ENCODE measurements around the gene LTBP1. TPM values are rescaled to one million over a fixed set of nuclear protein-coding genes. Genes with fewer than 3 reads are reported as not detected.

LTBP1 gene
- total and polyA plus RNA-seq, 4 donors = 5.8 to 57.6 (median 10.2) TPM

DNA sequence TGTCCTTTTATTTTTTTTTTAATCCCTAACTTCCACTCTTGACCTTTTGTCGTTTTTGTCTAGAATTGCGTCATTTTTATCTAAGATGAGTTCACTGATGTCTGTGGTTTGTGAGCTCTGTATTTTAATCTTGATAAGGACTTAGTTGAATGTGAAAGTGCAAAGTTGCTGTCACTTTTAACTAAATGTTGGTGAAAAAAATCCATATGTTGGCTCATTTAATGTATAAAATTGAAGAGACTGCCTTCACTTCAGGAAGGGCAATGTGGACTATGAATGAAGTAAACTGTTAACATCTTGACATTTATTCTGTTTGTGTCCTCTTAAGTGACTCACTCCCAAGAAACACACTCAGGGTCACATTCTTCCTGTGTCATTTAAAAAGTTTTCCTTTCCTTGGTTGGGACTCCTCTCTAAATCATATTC, 273.1 kb downstream of the LTBP1 start:
- Histone ChIP-seq H3K4me3 (ENCODE audit: low read depth in 1 of 3, low read length in 3 of 3) (no peak overlapping the region), H3K9ac (ENCODE audit: low read depth in 1 of 2, low read length in 2 of 2) (no peak overlapping the region), H3K4me1 (ENCODE audit: control insufficient read depth in 4 of 4, insufficient read depth in 4 of 4, low read length in 3 of 4) (peaks cover 0 to 10% (median 3%) of the 10 kb centered on the region in 4 donors), H3K36me3 (ENCODE audit: control insufficient read depth in 4 of 4, insufficient read depth in 3 of 4, low read depth in 1 of 4, low read length in 3 of 4) (peaks cover 0 to 7% (median 0%) of the 10 kb centered on the region in 4 donors), H3K27me3 (ENCODE audit: control insufficient read depth in 4 of 4, insufficient read depth in 4 of 4, low read length in 3 of 4) (no peaks in the 10 kb centered on the region), H3K9me3 (ENCODE audit: control insufficient read depth in 4 of 4, low read length in 3 of 4) (no peaks in the 10 kb centered on the region), H3K27ac (ENCODE audit: low read depth in 1 of 2, low read length in 2 of 2) (no peak overlapping the region)
- TF ChIP-seq, protein P1, sequence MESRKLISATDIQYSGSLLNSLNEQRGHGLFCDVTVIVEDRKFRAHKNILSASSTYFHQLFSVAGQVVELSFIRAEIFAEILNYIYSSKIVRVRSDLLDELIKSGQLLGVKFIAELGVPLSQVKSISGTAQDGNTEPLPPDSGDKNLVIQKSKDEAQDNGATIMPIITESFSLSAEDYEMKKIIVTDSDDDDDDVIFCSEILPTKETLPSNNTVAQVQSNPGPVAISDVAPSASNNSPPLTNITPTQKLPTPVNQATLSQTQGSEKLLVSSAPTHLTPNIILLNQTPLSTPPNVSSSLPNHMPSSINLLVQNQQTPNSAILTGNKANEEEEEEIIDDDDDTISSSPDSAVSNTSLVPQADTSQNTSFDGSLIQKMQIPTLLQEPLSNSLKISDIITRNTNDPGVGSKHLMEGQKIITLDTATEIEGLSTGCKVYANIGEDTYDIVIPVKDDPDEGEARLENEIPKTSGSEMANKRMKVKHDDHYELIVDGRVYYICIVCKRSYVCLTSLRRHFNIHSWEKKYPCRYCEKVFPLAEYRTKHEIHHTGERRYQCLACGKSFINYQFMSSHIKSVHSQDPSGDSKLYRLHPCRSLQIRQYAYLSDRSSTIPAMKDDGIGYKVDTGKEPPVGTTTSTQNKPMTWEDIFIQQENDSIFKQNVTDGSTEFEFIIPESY (IDR thresholded peaks at IDR 0.05) = no peak
- TF ChIP-seq, protein P2, sequence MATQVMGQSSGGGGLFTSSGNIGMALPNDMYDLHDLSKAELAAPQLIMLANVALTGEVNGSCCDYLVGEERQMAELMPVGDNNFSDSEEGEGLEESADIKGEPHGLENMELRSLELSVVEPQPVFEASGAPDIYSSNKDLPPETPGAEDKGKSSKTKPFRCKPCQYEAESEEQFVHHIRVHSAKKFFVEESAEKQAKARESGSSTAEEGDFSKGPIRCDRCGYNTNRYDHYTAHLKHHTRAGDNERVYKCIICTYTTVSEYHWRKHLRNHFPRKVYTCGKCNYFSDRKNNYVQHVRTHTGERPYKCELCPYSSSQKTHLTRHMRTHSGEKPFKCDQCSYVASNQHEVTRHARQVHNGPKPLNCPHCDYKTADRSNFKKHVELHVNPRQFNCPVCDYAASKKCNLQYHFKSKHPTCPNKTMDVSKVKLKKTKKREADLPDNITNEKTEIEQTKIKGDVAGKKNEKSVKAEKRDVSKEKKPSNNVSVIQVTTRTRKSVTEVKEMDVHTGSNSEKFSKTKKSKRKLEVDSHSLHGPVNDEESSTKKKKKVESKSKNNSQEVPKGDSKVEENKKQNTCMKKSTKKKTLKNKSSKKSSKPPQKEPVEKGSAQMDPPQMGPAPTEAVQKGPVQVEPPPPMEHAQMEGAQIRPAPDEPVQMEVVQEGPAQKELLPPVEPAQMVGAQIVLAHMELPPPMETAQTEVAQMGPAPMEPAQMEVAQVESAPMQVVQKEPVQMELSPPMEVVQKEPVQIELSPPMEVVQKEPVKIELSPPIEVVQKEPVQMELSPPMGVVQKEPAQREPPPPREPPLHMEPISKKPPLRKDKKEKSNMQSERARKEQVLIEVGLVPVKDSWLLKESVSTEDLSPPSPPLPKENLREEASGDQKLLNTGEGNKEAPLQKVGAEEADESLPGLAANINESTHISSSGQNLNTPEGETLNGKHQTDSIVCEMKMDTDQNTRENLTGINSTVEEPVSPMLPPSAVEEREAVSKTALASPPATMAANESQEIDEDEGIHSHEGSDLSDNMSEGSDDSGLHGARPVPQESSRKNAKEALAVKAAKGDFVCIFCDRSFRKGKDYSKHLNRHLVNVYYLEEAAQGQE (IDR thresholded peaks at IDR 0.05) = no peak
- peak in 1 of 2 donors; percentile 29 for TF ChIP-seq HNF4A (conservative IDR thresholded peaks at IDR 0.05)
- peak in 1 of 2 donors; percentile 31 for TF ChIP-seq JUND (IDR thresholded peaks at IDR 0.05)
- TF ChIP-seq NR2F2 (IDR thresholded peaks at IDR 0.05) = peak; percentile 43
- TF ChIP-seq RAD21 (IDR thresholded peaks at IDR 0.05) = peak in 1 of 2 donors; percentile 7
- TF ChIP-seq, protein P3, sequence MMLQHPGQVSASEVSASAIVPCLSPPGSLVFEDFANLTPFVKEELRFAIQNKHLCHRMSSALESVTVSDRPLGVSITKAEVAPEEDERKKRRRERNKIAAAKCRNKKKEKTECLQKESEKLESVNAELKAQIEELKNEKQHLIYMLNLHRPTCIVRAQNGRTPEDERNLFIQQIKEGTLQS (IDR thresholded peaks at IDR 0.05) = peak; percentile 20
- TF ChIP-seq RXRA (IDR thresholded peaks at IDR 0.05) = peak in 1 of 2 donors; percentile 27
- WGBS = 18% methylated on average over 2 of the region's 2 CpGs
- DNase-seq (ENCODE audit: low spot score) = no peak

DNA sequence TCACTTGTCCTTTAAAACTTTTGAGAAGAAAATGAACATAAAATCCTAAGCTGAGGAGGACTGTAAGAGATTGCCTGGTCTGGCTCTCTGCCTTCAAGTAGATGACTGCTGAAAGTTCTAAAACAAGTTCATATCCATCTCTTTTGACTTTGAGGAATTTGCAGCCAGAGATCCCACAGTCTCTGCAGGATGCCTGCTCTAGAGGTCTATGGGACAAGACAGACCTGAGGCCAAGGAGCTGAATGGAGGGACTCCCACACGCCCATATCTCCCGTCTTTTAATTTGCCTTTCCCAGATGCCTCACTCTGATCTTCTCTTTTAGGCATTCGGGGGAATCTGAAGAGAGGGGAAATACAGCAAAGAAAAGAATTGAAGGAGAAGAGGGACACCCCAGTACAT, 273.8 kb downstream of the LTBP1 start:
- H3K36me3 ChIP-seq (ENCODE audit: control insufficient read depth in 4 of 4, insufficient read depth in 3 of 4, low read depth in 1 of 4, low read length in 3 of 4) = peaks cover 0 to 7% (median 0%) of the 10 kb centered on the region in 4 donors
- H3K4me3 ChIP-seq (ENCODE audit: low read depth in 1 of 3, low read length in 3 of 3) = no peak overlapping the region
- H3K27ac ChIP-seq (ENCODE audit: low read depth in 1 of 2, low read length in 2 of 2) = no peak overlapping the region
- H3K4me1 ChIP-seq (ENCODE audit: control insufficient read depth in 4 of 4, insufficient read depth in 4 of 4, low read length in 3 of 4) = peaks cover 0 to 10% (median 3%) of the 10 kb centered on the region in 4 donors
- 89% methylated on average over 3 of the region's 3 CpGs for WGBS
- H3K9ac ChIP-seq (ENCODE audit: low read depth in 1 of 2, low read length in 2 of 2) = no peak overlapping the region
- no peaks in the 10 kb centered on the region for H3K27me3 ChIP-seq (ENCODE audit: control insufficient read depth in 4 of 4, insufficient read depth in 4 of 4, low read length in 3 of 4)
- DNase-seq (ENCODE audit: low spot score) = no peak
- H3K9me3 ChIP-seq (ENCODE audit: control insufficient read depth in 4 of 4, low read length in 3 of 4) = no peaks in the 10 kb centered on the region
- TF ChIP-seq SP1 (IDR thresholded peaks at IDR 0.05) = no peak
- no peak for TF ChIP-seq JUND (IDR thresholded peaks at IDR 0.05)
- TF ChIP-seq YY1 (IDR thresholded peaks at IDR 0.05) = no peak
- TF ChIP-seq FOXA2 (IDR thresholded peaks at IDR 0.05) = no peak
- no peak for TF ChIP-seq GABPA (IDR thresholded peaks at IDR 0.05 in 1 of 2, conservative IDR thresholded peaks at IDR 0.05 in 1 of 2)
- TF ChIP-seq, protein P4, sequence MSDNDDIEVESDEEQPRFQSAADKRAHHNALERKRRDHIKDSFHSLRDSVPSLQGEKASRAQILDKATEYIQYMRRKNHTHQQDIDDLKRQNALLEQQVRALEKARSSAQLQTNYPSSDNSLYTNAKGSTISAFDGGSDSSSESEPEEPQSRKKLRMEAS (IDR thresholded peaks at IDR 0.05) = no peak
- TF ChIP-seq FOXA1 (IDR thresholded peaks at IDR 0.05) = no peak
- TF ChIP-seq RAD21 (IDR thresholded peaks at IDR 0.05) = no peak
- TF ChIP-seq, protein P1 (IDR thresholded peaks at IDR 0.05) = no peak
- TF ChIP-seq HNF4G (IDR thresholded peaks at IDR 0.05) = no peak
- TF ChIP-seq TAF1 (conservative IDR thresholded peaks at IDR 0.05) = no peak
- no peak for TF ChIP-seq NR2F2 (IDR thresholded peaks at IDR 0.05)
- TF ChIP-seq, protein P5, sequence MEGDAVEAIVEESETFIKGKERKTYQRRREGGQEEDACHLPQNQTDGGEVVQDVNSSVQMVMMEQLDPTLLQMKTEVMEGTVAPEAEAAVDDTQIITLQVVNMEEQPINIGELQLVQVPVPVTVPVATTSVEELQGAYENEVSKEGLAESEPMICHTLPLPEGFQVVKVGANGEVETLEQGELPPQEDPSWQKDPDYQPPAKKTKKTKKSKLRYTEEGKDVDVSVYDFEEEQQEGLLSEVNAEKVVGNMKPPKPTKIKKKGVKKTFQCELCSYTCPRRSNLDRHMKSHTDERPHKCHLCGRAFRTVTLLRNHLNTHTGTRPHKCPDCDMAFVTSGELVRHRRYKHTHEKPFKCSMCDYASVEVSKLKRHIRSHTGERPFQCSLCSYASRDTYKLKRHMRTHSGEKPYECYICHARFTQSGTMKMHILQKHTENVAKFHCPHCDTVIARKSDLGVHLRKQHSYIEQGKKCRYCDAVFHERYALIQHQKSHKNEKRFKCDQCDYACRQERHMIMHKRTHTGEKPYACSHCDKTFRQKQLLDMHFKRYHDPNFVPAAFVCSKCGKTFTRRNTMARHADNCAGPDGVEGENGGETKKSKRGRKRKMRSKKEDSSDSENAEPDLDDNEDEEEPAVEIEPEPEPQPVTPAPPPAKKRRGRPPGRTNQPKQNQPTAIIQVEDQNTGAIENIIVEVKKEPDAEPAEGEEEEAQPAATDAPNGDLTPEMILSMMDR (IDR thresholded peaks at IDR 0.05; ENCODE audit: low read depth, low read length, missing input control) = no peak

Data from liver (tissue), 9 donors.